HG03095 (cell line): Measurements from ENCODE around the gene GGT5.
"Not testable (repeated sequence)": the region's sequence is repeated elsewhere in the genome, so short reads cannot be mapped to it uniquely, and the experiment has no call there.

Experiments used
- ATAC-seq: cut with Tn5 transposase; IDR thresholded peaks from one replicate; pipeline ENCODE4 v1.9.1; 2021; ENCODE audit warnings: moderate library complexity; ENCODE audit not compliant: unreplicated experiment

The GGT5 gene

DNA sequence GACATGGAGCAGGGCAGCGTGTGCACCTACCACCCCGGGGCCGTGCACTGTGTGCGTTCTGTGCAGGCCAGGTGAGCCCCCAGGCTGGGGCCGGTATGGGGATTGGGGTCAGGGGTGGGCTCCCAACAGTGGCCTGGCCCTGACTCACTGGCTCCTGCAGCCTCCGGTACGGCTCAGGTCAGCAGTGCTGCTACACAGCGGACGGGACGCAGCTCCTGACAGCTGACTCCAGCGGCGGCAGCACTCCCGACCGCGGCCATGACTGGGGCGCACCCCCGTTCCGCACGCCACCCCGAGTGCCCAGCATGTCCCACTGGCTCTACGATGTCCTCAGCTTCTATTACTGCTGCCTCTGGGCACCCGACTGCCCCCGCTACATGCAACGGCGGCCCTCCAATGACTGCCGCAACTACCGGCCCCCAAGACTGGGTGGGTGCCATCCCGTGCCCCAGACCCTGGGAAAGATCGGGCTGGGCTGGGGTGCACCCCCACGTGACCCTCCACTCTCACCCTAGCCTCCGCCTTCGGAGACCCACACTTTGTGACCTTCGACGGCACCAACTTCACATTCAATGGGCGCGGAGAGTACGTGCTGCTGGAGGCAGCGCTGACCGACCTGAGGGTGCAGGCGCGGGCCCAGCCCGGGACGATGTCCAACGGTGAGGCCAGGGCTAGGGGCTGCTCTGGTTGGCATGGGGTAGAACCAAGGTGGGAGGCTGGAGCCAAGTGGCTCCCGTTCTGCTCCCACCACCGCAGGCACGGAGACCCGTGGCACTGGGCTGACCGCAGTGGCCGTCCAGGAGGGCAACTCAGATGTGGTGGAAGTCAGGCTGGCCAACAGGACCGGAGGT, 59.2 kb downstream of the GGT5 start:
- no peak for ATAC-seq

GRCh38 chr22:24185001-24185500, 59.8 kb downstream of the GGT5 start:
- ATAC-seq: no peak

DNA sequence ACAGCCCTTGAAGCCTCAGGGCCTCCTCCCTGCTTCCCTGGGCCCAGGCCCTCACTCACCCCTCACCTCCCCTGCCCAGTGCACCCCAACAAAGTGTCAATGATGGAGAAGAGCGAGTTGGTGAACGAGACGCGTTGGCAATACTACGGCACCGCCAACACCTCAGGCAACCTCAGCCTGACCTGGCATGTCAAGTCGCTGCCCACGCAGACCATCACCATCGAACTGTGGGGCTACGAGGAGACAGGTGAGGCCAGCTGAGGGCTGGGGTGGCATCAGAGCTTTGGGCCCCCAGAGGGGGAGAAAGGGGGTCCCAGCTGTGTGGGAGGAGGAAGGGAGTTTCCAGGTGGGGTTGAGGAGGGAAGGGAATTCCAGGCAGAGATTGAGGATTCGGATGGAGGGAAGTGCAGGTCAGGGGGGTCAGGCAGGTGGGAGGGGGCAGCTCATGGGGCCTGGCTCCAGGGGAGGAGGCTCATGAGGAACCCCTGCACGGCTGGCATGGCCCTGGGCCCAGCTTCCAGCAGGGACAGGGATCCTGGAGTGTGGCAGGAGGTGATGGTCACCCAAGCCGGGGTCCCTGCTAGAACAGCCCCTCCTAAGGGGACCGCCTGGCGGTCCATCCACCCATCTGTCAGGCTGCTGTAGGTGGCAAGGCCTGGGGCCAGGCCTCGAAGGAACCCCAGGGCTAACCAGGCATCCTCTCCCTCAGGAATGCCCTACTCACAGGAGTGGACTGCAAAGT, 60.7 kb downstream of the GGT5 start:
- ATAC-seq: no peak

DNA sequence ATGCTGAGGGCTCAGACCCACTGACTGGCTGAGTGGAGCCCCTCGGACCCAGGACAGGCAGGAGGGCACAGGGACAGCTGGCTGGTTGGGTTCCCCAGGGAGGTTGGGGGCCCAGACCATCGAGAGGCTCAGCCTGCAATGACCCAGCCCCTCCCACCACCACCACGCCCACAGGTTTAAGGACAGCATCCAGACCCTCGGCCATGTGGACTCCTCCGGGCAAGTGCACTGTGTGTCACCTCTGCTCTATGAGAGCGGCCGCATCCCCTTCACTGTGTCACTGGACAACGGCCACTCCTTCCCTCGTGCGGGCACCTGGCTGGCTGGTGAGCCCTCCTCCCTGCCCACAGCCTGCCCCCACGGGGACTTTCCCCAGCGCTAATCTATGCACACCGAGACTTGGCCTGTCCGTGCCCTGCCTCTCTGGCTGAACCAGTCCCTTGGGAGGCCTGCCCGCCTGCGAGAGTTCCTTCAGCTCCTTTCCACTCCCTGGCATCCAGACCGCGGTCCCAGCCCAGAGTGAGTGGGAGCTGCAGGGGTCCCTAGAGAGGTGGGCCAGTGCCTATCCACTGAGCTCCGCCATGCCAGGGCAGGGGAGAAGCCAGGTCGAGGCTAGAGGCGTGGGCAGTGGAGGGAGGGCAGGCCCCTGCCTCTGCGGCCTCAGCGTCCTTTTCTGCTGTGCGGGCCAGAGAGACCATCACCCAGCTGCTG, 61.4 kb downstream of the GGT5 start:
- no peak for ATAC-seq

DNA sequence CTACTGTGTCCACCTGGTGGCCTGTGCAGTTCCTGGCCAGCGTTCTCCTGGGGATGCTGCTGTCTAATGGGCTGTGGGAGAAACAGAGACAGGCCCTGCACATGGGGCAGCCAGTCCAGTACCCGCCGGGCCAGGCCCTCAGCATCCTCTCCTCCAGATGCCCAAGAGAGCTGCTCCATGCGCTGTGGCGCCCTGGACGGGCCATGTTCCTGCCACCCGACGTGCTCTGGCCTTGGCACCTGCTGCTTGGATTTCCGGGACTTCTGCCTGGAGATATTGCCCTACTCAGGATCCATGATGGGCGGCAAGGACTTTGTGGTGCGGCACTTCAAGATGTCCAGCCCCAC, 62.0 kb downstream of the GGT5 start:
- not testable (repeated sequence) for ATAC-seq

DNA sequence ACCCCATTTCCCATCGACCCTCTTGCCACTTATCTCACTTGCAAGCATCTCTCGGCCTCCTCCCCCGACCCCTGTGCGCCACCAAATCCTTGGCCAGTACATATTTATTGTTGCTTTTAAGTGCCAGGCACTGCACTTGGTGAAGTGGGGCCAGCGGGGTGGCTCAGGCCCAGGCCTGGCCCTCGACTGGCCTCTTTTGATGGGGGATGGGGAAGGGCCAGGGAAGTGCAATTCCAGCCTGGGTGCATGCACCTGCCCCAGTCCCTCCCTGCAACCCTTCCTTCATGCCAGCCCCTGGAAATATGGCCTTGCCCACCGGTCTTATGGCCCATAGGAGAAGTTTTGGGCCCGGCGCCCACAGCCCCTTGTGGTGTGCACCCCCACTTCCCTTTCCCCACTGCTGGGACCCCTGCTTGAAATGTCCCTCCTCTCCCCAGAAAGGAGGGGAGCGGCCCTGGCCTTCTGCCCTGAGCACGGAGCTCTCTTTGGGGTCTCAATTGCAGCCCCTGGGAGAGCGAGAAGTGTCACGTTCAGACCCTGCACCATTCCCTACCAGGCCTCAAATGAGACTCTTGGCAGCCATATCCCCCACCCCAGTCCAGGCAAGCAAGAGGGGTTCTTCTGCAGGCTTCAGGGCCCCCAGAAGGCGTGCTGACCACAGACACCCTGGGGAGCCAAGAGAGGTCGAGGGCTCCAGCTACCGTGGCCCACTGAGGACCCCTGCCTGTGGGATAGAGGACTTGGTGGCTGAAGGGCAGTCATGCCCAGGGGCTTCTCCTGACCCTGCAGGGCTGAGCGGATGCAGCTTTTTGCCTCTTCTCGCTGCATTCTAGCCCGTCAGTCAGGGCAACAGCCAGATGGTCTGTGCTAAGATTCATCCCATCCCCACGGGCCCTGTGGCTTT, 62.6 kb downstream of the GGT5 start:
- ATAC-seq: no peak

GRCh38 chr22:24181088-24181995, 63.5 kb downstream of the GGT5 start, which contains the start of gene SUSD2:
SUSD2 (plus strand) TSS chr22:24181487; CDS start chr22:24181520, 33 bp downstream.
- no peak for ATAC-seq

GRCh38 chr22:24180316-24181087, 64.4 kb downstream of the GGT5 start:
- no peak for ATAC-seq

DNA sequence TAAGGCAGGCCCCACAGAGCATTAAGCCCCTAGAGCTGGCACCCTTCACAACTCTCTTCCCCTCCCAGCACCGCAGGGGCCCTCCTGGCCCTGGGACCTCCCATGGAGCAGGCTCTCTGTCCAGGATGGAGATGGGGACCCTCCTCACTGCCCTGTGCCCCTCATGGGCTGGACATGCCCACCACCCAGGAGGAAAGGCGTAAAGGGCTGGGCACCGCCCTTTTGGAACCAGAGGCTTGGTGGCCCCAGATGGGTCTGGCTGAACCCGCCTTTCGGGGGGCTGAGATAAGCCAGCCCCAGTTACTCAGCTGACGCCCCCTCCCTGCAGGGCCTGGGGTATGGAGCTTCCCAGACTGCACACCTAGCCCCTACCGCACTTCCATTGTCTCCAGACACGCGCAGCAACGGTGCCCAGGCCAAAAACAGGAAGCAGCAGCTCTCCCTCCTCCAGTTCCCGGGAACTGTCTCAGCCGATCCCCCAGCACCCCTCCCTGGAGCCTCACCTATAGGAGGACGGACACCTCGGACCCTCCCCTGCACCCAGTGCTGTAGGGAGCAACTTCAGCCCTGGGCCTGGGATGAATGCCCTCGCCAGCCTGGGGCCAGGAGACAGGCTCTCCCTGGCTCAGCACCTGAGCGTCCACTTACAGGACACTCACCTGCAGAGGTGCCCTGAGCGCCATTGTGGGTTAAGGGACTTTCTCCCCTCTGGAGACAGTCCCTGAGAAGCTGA, 65.2 kb downstream of the GGT5 start:
- no peak for ATAC-seq

- ATAC-seq: no peak
These were observed 66.1 kb downstream of the GGT5 start for GRCh38 chr22:24178502-24179440.

- no peak for ATAC-seq
These were observed 66.9 kb downstream of the GGT5 start for GRCh38 chr22:24178021-24178431.

DNA sequence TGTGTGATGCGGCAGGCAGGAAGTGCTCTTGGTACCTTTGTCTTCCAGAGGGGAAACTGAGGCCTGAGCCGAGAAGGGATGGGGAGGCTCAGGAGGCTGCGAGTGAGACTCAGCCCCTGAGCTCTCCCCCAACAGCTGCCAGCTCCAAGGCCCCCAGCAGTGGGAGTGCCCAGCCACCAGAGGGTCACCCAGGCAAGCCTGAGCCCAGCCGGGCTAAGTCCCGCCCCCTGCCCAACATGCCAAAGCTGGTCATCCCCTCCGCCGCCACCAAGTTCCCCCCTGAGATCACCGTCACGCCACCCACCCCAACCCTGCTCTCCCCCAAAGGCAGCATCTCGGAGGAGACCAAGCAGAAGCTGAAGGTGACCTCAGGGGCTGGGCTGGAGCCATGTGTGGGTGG, 67.4 kb downstream of the GGT5 start:
- no peak for ATAC-seq

DNA sequence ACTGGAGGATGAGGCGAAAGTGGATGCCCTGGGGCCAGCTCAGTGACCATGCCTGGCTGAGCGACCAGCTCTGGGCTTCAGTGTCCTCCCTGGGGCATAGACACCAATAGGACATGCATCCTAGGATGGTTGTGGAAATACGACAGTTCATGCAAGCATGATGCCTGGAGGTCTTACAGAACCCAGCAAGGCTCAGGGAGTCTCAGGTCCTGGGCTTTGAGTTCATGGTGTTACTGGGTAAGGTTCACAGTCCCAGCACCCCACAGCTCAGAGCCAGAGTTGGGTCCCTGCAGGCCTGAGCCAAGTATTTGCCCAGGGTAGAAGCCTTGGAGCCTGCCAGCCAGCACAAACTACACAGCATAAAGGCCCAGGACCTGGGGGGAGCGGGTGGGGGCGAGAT, 67.8 kb downstream of the GGT5 start:
- ATAC-seq: no peak

DNA sequence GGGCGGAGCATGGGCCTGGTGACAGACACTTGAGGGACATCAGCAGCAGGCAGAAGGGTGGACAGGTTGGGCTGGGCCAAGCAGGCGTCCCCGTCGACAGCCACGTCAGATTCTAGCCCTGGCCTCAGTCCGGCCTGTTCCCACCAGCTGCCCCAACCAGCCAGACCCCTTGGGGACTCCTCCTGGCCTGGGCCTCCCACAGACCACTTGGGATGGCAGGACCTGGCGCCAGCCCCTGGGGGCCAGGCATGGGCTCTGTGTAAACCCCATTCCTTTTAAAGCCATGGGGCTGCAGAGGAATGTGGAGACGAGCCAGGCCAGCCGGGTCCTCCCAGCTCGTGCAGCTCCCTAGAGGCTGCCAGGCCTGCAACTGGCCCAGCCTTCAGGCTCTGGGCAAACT, 68.3 kb downstream of the GGT5 start:
- ATAC-seq: no peak

DNA sequence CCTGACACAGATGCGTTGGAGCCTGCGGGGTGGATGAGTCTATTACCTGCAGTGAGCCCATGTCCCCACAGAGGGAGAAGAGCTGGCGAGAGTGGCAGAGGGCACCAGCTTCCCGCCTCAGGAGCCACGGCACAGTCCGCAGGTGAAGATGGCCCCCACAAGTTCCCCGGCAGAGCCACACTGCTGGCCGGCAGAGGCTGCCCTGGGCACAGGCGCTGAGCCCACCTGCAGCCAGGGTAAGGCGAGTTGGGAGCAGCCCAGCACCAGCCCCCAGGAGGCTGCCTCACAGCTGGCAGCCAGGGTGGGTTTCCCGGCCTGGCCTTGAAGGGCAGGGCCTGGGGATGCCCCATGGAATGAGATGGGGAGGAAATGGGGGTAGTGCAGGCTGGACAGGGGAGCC, 68.8 kb downstream of the GGT5 start:
- no peak for ATAC-seq

- no peak for ATAC-seq
These were observed 69.6 kb downstream of the GGT5 start for GRCh38 chr22:24175160-24175808.
